Hippocampal formation (tissue), 2 donors: ENCODE data around the gene CTNNA3.

ENCODE experiments used
- DNase-seq, 2 donors: peaks; one replicate each; lab custom pipeline; 2025; lab: John Stamatoyannopoulos, UW

The CTNNA3 gene

DNA sequence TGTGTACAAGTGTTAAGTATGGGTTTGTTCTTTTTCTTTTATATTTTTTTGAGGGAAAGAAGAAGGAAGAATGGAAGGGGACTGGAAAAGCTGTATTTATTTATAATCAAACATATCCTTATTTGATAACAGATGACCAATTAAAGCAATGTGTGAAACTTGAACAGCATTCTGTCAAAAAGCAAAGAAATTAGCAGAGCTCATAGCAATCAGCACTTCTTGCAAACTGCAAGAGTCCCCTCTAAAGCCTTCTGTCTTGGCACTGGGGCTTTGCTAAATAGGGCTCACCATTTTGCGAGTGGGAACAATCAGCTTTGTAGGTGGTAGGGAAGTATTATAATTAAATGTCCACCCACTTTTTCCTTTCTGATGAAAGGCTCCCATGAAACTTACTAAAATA is 935.1 kb downstream of the CTNNA3 start:
- DNase-seq = no peak

DNA sequence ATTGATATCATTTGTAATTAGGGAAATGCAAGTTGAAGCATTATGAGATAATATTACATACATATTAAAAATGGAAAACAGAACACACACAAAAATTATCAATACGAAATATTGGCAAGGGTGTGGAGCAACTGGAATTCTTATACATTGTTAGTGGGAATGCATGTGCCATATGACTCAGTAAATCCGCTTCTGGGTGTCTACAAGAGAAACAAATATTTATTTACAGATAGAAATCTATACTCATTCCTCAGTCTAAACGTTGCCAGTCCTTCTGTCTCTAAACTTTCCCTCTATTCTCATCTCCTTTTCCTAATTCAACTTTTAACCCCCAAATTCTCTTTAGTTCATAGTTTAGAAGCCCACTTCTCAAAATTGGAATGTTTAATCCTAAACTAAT is 940.5 kb downstream of the CTNNA3 start:
- DNase-seq = no peak

DNA sequence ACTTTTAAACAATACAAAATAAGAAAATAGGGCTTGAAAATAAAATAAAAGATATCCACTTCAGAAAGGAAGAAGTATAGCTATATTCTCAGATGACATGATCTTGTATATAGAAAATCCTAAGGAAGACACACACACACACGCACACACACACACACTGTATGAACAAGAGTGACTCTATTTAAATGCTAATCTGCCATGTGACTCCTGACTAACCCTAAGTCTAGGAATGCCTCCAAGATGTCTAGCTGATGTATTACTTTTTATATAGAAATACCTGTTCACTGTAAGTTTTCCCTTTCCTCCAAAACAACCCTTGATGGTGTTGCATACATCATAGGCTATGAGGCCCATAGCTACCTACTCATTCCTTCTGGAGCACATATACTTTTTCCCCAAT is 943.3 kb downstream of the CTNNA3 start:
- DNase-seq = no peak

DNA sequence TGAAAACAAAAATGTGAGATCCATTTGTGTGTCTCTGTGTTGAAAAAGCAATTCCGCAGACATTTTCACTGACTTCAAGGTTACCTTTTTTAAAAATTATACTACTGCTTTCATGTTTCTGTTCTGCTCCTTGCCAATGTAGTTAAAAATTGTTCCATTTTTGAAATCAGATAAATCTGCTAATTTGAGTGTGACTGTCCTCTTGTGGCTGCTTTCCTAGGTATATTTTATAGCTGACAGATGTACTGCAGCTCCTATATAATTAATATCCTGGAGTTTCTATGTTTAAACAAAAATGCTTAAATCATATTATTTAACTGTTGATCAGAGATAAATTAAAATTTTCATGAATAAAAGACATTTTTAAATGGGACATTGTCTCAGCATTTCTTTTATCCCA is 947.8 kb downstream of the CTNNA3 start:
- no peak for DNase-seq

DNA sequence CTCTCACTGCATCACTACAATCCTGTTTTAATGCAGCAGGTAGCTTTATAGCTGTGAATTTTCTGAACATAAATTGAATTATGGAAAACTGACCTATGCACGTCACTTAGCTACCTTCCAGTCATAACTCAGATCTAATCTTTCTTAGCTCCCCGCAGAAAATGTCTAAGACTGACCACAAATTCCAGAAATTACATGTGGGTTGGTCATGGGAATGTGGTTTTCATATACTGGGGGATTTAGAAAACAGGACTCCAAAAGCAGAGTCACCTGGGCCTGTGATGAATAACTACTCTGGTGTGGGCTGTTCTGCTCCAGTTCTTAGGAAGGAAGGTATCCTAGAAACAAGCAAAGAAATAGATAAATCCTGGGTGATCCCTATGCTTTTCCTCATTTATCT is 948.5 kb downstream of the CTNNA3 start:
- no peak for DNase-seq

DNA sequence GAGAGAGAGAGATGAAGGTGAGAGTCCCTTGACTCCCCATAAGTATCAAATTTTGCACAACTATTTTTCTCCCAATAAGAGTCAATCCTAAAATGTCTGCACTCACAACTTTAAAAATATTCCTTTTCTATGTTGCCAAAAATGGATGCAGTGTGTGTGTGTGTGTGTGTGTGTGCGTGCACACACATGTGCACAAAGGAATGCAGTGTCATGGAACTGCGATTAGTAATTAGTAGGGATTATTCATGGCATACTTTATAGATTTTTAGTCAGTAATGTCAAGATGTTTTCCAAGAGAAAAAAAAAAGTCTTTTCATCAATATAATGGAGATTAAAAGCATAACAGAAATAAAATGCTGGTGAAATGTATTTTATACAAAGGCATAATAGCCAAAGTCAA is 949.3 kb downstream of the CTNNA3 start:
- DNase-seq = no peak

DNA sequence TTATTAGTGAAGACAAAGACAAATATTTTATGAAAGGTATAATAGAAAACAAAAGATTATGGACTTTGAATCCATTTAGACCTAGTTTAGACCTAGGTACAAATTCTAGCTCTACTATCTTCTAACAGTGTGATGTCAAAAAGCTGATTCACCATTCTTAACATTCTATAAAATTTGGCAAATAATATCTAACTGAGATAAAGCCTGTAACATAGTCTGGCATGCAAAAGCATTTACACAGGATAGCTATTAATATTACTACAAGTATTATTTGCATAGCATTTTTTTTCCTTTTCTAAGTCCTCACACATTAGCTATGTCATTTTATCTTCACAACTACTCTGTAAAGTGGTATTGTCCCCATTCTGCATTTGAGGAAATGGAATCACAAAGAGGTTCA is 949.7 kb downstream of the CTNNA3 start:
- no peak for DNase-seq

DNA sequence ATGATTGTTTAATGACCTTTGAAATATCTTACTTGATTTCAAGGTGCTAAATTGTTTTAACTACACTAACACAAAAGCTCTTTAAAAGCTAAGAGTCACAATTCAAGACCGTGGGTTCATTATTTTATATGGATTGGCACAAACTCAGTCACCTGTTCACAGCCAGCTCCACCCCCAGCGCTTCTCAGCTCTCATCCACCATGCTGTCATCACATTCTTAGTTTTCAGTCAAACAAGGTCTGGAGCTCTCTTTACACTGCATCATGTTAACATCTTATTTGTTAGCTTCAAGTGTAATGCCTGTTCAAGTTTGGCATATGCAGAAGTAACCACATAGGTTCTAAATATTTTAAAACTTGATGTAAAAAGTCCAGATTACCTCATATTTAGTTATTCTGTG is 951.1 kb downstream of the CTNNA3 start:
- no peak for DNase-seq

DNA sequence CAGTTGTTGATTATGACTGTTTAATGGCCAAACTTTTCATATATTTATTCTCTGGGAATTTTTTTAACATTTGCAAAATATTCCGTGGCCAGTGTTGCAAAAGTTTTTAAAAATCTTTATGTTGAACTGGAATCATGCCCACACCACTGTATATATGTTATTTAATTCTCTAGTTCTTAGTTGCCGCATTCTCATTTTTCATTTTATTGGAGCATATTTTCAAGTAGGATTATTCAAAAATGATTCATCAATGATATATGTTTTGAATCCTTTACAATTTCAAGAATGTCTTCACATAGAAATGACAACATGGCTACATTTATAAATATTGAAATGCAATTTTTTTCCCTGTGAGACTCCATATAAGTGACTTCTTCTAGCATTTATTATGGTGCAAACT is 958.8 kb downstream of the CTNNA3 start:
- DNase-seq = no peak

DNA sequence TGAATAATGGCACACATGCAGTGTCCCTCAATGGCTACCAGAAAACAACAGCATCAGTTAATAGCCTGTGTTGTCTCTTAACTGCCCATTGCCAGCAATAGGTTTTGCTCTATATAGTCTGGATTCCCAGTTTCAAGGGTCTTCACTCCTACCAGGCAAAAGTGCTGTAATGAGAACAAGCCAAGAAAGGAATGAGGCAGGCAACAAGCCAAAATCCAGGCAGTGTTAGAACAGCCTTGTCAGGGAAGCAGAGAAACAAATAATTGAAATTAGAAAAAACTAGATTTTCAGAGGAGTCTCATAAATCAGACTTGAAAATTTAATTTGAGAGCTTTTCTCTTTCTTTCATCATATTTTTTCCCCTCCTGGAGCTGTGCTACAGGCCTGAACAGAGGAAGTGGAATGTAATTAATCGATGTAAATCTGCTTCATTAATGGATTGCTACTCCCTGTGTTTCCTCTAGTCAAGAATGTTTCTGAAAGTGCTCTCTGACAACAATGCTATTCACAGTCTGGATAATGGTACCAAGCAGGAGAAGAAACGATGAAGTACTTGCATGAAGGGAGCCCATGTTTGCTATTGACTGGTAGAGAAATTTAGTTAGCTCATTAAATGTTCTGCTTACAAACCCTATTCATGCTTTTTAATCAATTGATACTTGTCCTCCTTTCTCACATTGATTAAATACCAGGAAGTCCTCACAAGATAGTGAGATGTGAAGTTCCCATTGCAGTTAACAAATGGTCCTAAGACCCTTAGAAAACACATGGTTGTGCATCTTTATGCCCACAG is 972.2 kb downstream of the CTNNA3 start:
- no peak for DNase-seq

DNA sequence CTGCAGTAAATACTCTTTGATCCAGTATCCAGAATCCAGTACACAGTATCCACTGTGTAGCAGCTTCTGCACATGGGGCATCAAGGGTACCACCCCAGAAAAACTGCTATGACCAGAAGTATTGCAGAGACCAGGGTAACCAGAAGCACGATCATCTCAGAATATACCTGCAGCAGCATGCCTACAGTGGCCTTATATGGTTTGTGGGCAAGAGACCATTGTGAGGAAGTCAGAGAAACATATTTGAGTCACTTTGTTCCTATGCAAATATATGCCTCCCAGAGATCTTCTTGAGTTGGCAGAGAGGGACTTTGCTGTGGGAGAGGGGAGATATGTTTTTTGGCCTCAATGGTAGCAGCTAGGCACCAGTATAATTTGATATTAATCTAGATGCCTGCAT is 976.5 kb downstream of the CTNNA3 start:
- DNase-seq = no peak

DNA sequence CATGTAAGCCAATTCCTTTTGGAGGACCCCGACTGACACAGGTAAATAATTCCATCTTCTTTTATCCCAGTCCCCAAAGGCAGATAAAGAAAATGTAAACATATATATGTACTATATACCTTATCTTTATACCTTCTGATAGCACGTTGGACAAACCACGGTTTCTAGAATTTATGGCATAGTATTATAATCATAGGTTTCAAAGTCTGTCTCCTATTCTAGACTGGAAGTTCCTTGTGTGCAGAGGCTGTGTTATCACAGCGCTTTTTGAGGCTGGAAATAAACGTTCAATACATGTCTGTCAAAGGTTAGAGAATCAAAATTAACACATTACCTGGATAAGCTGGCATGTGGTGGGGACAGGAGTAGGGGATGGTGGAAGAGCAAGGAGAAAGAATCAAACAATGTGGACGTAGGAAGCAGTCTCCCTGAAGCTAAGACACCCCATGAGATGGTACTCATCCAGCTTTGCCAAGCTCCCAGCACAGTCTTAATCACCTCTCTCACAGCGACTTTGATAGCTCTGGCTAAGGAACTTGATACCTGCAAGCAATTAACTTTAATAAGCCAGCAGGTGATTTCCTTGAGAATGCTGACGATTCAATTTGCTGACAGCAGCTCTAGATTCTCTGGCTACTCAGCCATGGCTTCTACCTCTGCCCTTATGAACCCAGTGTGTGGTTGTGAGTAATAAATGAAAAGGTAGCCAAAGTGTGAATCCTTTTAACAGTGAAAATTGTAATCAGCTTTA is 978.6 kb downstream of the CTNNA3 start:
- no peak for DNase-seq

DNA sequence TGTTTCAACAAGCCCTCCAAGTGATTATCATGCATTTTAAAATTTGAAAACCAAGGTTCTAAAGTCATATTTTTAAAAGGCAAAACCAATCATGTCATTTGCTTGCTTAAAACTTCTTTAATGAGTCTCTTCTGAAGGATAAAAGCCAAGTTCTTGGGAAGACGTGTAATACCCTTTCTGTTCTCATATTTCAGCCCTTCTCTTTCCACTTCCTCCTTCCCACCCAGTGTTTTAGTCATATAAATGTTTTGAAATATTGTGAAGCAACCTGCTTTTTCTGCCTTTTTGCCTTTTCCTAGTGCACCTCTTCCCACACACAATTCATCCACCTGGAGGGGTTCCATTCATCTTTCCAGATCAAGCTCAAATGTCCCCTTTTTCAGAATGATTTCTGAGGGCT is 981.3 kb downstream of the CTNNA3 start:
- no peak for DNase-seq

DNA sequence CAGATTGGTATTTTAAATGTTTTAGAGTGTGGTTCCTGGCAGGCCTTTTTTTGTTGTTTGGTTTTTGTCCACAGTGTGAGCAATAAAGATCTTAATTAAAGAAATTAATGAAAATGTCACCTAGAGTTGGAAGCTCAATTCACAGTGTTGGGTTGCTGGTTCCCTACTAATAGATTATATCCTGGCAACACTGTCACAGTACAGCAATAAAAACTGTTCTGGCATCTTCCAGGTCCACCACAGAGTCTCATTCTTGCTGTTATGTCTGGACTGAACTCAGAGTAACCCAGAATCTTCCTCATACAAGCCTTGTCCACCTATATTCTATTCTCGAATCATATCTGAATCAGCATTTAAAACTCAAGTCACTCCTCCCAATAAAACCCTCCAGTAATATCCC is 982.6 kb downstream of the CTNNA3 start:
- no peak for DNase-seq

DNA sequence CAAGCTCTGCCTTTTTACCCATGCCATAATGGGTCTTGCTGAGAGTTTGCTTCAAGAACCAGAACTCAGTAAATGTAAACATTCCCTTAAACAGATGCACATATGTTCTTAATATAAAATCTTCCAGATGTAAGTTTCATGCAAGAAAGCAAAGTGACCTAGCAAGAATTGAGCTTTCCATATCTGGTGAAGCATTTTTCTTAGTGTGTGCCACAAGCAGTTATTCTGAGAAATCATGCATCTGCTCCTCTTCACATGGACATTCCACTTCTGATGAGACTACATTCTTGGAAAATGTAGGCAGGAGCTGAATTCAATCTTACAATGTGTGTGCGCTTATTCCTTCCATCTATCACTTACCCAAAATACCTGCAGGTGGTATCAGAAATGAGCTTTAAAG is 997.9 kb downstream of the CTNNA3 start:
- no peak for DNase-seq

DNA sequence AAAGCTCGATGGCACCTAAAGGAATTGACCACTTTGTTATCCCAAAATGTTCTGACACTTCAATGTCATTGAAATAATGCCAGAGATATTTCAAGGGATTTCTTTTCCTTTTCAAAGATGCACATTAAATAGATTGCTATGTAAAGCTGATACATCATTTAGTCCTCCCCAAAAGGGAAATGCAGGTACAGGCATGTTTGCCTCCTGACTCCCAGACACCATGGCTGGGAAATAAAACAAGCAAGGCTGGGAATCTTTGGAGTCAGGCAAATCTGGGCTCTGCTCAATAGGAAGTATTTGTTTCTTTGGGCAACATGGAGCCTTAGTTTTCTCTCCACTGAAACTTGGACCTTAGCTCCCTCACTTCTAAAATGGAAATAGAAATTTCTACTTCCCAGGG is 1000.9 kb downstream of the CTNNA3 start:
- no peak for DNase-seq

DNA sequence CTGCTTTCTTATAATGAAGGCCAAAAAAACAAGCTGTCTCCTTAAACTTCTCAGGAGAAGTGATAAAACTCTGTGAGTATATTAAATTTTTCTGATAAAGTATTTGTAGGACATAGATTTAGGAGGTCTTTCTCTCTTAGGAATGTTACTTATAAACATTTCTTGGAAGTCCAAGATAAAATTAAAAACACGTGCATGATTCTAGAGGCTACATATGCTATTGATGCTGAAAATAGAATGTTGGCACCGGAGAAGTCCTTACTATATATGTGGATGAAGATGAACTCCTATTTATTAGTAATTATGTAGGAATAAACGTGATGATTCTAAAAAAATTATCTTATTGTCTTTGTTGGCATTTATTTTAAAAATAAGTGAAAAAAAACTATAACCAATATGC is 1011.4 kb downstream of the CTNNA3 start:
- no peak for DNase-seq

DNA sequence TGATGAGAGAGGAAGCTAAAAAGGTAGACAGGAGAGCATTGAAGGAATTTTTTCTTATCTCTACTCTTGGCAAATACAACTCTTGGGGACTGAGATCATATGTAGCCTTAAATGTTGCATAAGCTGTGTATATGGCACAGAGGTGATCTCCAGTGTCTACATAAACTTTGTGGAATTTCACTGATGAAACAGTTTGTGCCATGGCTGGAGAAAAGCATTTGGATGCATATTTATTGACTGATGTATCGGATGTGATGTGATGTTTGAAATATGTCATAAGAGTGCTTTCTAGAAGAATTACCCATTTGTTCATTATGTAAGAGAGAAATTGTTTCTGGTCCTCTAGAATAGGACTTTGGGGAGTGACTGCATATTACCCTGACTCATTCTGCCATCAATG is 1015.1 kb downstream of the CTNNA3 start:
- no peak for DNase-seq

DNA sequence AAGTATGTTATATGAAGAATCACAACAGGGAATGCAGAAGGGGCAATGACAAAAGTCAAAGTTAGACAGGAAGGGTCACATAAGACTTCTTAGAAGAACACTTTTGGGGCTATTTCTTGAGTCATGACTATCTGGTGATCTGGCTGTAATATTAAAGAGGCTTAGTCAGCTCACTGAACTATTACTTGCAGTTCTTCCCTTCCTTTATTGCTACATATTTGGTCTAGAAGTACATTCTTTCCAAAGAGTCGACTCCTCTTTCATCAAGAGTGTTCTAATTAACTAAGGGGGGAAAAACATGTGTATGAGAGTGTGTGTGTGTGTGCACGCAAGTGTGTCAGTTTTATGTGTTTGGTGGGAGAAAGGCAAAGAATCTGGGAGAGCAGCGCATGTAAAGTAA is 1017.5 kb downstream of the CTNNA3 start:
- DNase-seq = no peak

DNA sequence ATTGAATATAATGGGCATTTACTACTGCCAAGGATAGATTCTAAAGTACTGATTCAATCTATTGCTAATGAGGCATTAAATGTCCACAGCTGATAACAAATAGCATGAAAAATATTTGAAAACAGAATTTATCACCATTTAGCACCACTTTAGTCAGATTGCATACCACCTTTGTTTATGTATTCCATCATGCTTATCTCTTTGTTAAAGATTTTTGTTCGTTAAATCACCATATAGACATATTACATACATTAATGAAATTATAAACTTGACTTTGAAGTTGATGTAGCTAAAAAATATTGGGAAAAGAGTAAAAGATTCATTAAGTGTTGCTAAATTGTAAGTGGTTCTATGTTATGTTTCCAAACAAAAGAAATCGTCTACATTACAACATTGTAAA is 1022.9 kb downstream of the CTNNA3 start:
- no peak for DNase-seq

DNA sequence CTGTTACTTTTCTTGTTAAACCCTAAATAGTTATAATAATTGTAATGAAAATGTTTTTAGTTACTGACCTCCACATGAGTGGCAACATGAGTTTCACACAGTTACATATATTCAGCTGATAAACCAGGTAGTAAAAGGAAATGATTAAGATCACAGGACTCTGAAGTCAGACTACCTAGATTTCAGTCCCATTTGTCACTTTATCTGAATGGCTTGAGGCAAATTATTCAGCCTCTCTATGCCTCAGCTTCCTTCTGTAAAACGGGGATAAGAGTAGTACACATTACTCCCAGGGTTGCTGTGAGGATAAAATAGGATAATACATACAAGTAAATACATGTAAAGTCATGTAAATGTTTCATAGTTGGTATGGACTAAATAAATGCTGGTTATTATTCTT is 1024.4 kb downstream of the CTNNA3 start:
- DNase-seq = no peak

DNA sequence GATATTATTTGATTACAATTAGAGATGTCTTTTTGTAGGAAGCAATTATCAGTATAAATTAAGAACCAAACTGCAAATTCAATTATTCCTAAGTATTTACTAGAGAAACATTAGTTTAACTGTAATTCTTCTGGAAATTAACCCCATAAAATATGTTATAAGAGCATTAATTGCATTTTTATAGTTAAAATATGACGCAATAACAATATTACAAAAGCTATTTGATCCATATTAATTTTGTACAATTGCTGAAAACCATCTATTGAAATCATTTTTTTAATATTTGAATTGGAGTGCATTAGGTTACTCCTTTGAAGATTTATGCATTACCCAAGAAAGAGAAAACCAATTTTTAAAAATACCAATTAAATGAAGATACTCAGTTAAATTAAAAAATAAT is 1024.9 kb downstream of the CTNNA3 start:
- DNase-seq = no peak

DNA sequence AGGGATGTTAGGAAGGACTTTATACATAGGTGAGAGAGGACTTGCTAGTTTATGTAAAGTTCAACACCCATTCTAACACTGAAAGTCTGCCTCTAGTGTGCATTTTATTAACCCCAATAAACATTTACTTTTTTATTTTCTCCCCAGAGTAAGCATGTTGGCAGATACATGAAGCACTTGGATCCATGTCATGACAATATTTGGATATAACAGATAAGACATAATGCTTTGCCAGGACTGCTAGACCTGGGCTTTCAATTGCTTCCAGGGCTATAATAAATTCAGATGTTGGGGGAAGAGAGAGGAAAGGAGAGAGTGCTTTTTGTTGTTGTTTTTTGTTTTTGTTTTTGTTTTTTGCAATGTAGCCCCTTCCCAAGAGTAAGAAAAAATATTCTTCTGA is 1039.5 kb downstream of the CTNNA3 start:
- DNase-seq = no peak

DNA sequence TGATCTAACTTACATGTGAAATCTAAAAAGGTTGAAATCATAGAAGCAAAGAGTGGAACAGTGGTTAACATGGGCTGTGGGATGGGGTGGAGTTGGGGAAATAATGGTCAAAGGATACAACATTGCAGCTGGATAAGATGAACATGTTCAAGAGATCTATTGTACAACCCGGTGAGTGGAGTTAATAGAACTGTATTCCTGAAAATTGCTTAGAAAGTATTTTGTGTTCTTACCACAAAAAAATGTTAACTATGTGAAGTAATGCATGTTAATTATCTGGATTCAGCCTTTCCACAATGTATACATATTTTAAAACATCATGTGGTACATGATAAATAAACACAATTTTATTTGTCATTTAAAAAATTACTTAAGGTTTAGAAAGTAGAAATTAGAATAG is 1041.1 kb downstream of the CTNNA3 start:
- no peak for DNase-seq
